ENCODE results near the gene ATP10D. TPM values are rescaled to one million over a fixed set of nuclear protein-coding genes. Genes with fewer than 3 reads are reported as not detected.

ATP10D gene
- total RNA-seq, 4 donors from 2014 or later: 28.6 to 41.0 (median 34.6) TPM

DNA sequence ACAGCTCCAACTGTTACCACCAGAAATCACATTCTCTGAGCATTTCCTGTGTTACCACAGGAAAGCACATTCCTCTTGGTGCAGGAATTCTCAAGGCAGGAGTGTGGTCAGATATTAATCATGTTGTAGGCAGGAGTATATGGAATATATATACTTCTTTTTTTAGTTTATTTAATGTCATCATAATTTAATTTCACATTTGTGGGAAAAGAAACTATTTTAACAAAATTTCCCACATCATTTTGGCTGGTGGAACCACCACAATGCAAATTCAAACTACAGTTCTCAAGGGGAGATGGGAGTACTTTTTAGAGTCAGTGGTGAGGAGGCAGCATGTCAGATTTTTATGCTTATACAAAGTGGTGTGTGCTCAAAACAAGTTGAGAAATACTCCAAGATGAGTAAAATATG is 139.0 kb downstream of the ATP10D start:
- no peak for DNase-seq (ENCODE audit: low spot score in 2 of 2)
- H3K4me3 ChIP-seq: no peak overlapping the region
- no peaks in the 10 kb centered on the region for H3K4me1 ChIP-seq
- no peaks in the 10 kb centered on the region for H3K36me3 ChIP-seq
- H3K27ac ChIP-seq: no peak overlapping the region
- H3K27me3 ChIP-seq: no peaks in the 10 kb centered on the region
- no peak for TF ChIP-seq EP300 (IDR thresholded peaks at IDR 0.05)
- TF ChIP-seq, protein P1, sequence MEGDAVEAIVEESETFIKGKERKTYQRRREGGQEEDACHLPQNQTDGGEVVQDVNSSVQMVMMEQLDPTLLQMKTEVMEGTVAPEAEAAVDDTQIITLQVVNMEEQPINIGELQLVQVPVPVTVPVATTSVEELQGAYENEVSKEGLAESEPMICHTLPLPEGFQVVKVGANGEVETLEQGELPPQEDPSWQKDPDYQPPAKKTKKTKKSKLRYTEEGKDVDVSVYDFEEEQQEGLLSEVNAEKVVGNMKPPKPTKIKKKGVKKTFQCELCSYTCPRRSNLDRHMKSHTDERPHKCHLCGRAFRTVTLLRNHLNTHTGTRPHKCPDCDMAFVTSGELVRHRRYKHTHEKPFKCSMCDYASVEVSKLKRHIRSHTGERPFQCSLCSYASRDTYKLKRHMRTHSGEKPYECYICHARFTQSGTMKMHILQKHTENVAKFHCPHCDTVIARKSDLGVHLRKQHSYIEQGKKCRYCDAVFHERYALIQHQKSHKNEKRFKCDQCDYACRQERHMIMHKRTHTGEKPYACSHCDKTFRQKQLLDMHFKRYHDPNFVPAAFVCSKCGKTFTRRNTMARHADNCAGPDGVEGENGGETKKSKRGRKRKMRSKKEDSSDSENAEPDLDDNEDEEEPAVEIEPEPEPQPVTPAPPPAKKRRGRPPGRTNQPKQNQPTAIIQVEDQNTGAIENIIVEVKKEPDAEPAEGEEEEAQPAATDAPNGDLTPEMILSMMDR (IDR thresholded peaks at IDR 0.05): no peak
- no peaks in the 10 kb centered on the region for H3K9me3 ChIP-seq

DNA sequence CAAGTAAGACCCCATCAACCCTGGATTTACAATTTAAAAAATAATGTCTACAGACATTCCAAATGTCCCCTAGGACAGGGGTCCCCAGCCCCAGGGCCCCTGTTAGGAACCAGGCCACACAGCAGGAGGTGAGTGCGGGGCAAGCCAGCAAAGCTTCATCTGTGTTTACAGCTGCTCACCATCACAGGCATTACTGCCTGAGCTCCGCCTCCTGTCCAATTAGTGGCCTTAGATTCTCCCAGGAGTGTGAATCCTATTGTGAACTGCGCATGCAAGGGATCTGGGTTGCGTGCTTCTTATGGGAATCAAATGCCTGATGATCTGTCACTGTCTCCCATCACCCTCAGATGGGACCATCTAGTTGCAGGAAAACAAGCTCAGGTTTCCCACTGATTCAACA is 146.1 kb downstream of the ATP10D start:
- no peaks in the 10 kb centered on the region for H3K27me3 ChIP-seq
- H3K9me3 ChIP-seq: no peaks in the 10 kb centered on the region
- H3K4me3 ChIP-seq: no peak overlapping the region
- TF ChIP-seq POLR2A (IDR thresholded peaks at IDR 0.05) (no peak), POLR2AphosphoS5 (IDR thresholded peaks at IDR 0.05) (no peak)
- TF ChIP-seq, protein P1 (IDR thresholded peaks at IDR 0.05): no peak
- WGBS: 96% methylated on average over 4 of the region's 4 CpGs
- no peaks in the 10 kb centered on the region for H3K4me1 ChIP-seq
- H3K36me3 ChIP-seq: no peaks in the 10 kb centered on the region
- no peak for DNase-seq (ENCODE audit: low spot score in 2 of 2)
- H3K27ac ChIP-seq: no peak overlapping the region

DNA sequence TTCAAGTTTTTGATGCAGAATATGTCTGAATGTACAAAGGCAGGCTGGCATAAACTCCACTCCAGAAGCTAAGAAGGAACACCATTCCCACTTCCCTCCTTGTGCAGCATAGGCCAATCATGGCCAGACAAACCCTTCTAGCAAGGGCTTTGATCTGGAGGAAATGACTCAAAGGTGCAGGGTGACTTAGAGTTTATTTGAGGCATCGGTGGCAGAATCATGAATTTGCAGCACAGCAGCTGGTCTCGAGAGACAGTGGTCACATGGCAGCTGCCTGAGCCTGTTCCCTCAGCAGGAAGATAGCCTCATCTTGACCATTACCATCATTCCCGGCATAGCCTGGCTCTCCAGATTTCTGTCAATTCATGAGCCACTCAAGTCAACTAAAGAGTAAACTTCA is 154.5 kb downstream of the ATP10D start:
- Histone ChIP-seq H3K36me3 (no peaks in the 10 kb centered on the region), H3K4me3 (no peak overlapping the region), H3K4me1 (no peaks in the 10 kb centered on the region), H3K9me3 (no peaks in the 10 kb centered on the region), H3K27ac (no peak overlapping the region), H3K27me3 (no peaks in the 10 kb centered on the region)
- no peak for TF ChIP-seq EP300 (IDR thresholded peaks at IDR 0.05)
- TF ChIP-seq POLR2A (IDR thresholded peaks at IDR 0.05): no peak
- TF ChIP-seq, protein P1 (IDR thresholded peaks at IDR 0.05): no peak
- TF ChIP-seq POLR2AphosphoS5 (IDR thresholded peaks at IDR 0.05): no peak
- no peak for DNase-seq (ENCODE audit: low spot score in 2 of 2)
- 76% methylated on average over 3 of the region's 3 CpGs for WGBS

DNA sequence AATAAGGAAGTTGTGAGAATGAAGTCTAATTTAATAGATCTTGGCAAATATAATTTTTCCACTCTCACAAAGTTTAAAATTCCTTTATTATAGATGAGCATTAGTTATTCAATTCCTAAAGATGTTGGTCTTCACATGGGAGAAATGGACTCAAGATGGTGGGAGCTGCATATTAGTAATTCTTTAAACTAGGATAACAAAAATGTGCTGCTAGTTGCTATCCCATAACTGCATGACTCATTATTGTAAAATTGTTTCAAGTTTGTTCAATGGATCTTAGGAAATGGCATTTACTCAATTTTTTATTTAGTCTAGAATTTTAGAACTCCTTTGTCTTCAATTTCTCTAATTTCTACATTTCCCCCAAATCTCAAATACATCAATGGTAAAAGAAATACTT is 155.8 kb downstream of the ATP10D start:
- no peak overlapping the region for H3K27ac ChIP-seq
- no peaks in the 10 kb centered on the region for H3K36me3 ChIP-seq
- no peak for TF ChIP-seq POLR2A (IDR thresholded peaks at IDR 0.05)
- TF ChIP-seq, protein P1 (IDR thresholded peaks at IDR 0.05): no peak
- no peak for TF ChIP-seq EP300 (IDR thresholded peaks at IDR 0.05)
- TF ChIP-seq POLR2AphosphoS5 (IDR thresholded peaks at IDR 0.05): no peak
- no peak for DNase-seq (ENCODE audit: low spot score in 2 of 2)
- H3K4me1 ChIP-seq: no peaks in the 10 kb centered on the region
- H3K27me3 ChIP-seq: no peaks in the 10 kb centered on the region
- no peaks in the 10 kb centered on the region for H3K9me3 ChIP-seq
- H3K4me3 ChIP-seq: no peak overlapping the region

DNA sequence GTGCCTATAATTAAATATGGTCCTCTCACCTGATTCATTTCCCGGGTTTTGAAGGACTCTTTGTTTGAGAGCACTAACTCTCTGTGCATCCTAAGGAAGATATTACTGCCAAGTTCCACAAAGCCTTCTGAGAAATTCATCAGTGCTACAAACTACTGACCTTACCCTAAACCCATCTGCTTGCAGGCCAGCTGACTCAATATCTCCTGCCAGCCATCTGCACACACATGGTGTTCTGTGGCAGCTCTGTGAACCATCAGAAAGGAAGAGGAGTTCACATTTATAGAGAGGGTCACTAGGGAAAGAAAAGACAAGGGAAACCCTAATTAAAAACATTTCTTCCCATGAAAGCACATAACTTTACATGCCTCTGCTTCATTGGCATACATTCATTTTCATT is 156.7 kb downstream of the ATP10D start:
- 63% methylated on average over 1 of the region's 1 CpG for WGBS
- no peaks in the 10 kb centered on the region for H3K27me3 ChIP-seq
- no peaks in the 10 kb centered on the region for H3K36me3 ChIP-seq
- no peak for DNase-seq (ENCODE audit: low spot score in 2 of 2)
- H3K9me3 ChIP-seq: no peaks in the 10 kb centered on the region
- H3K4me1 ChIP-seq: no peaks in the 10 kb centered on the region
- H3K4me3 ChIP-seq: no peak overlapping the region
- TF ChIP-seq, protein P1 (IDR thresholded peaks at IDR 0.05): no peak
- TF ChIP-seq POLR2AphosphoS5 (IDR thresholded peaks at IDR 0.05) (no peak), EP300 (IDR thresholded peaks at IDR 0.05) (no peak), POLR2A (IDR thresholded peaks at IDR 0.05) (no peak)
- no peak overlapping the region for H3K27ac ChIP-seq
